Measurements from ENCODE around the gene ACAP3.

The ACAP3 gene

GRCh38 chr1:1310109-1310385 lies 2.3 kb upstream of the ACAP3 start:
- no peak overlapping the region for H3K27ac ChIP-seq
- H3K9me3 ChIP-seq (ENCODE audit: low read depth, low read length), result no peaks in the 10 kb centered on the region
- TF ChIP-seq FOXP2 (optimal IDR thresholded peaks at IDR 0.05; ENCODE audit: control extremely low read depth, extremely low read length, insufficient read depth) (no peak), EZH2 (IDR thresholded peaks at IDR 0.05) (no peak), POLR2AphosphoS5 (IDR thresholded peaks at IDR 0.05; ENCODE audit: borderline replicate concordance, low read depth, low read length) (no peak)
- DNase-seq (ENCODE audit: low read depth, low spot score), result no peak
- H3K9ac ChIP-seq (ENCODE audit: insufficient read length), result no peak overlapping the region
- H3K36me3 ChIP-seq (ENCODE audit: insufficient read depth, low read length), result peaks cover 38% of the 10 kb centered on the region; the same call in 1 of the 2 replicates
- 0 out of 2 replicates have a peak overlapping the region, but pooled peaks have one; percentile 85 for H3K4me3 ChIP-seq

- Histone ChIP-seq H3K9me3 (ENCODE audit: low read depth, low read length) (no peaks in the 10 kb centered on the region), H3K9ac (ENCODE audit: insufficient read length) (peak overlapping the region; percentile 79), H3K4me3 (peak overlapping the region; percentile 85), H3K27ac (no peak overlapping the region), H3K36me3 (ENCODE audit: insufficient read depth, low read length) (peaks cover 33% of the 10 kb centered on the region; the same call in 1 of the 2 replicates)
- TF ChIP-seq POLR2AphosphoS5 (IDR thresholded peaks at IDR 0.05; ENCODE audit: borderline replicate concordance, low read depth, low read length) (peak; percentile 16; the same call in 1 of the 2 replicates), EZH2 (IDR thresholded peaks at IDR 0.05) (no peak)
- no peak for DNase-seq (ENCODE audit: low read depth, low spot score)
Observed at GRCh38 chr1:1309251-1310108, 1.8 kb upstream of the ACAP3 start.

GRCh38 chr1:1308756-1309250 lies 1.1 kb upstream of the ACAP3 start:
- H3K27ac ChIP-seq, result peak overlapping the region; percentile 51
- peaks cover 26% of the 10 kb centered on the region; the same call in 1 of the 2 replicates for H3K36me3 ChIP-seq (ENCODE audit: insufficient read depth, low read length)
- TF ChIP-seq POLR2AphosphoS5 (IDR thresholded peaks at IDR 0.05; ENCODE audit: borderline replicate concordance, low read depth, low read length) (no peak), FOXP2 (optimal IDR thresholded peaks at IDR 0.05; ENCODE audit: control extremely low read depth, extremely low read length, insufficient read depth) (no peak), EZH2 (IDR thresholded peaks at IDR 0.05) (no peak)
- H3K4me3 ChIP-seq, result peak overlapping the region; percentile 85
- DNase-seq (ENCODE audit: low read depth, low spot score), result no peak
- H3K9ac ChIP-seq (ENCODE audit: insufficient read length), result peak overlapping the region; percentile 79
- no peaks in the 10 kb centered on the region for H3K9me3 ChIP-seq (ENCODE audit: low read depth, low read length)

- no peak for TF ChIP-seq POLR2AphosphoS5 (IDR thresholded peaks at IDR 0.05; ENCODE audit: borderline replicate concordance, low read depth, low read length)
- TF ChIP-seq EZH2 (IDR thresholded peaks at IDR 0.05), result no peak
- TF ChIP-seq FOXP2 (optimal IDR thresholded peaks at IDR 0.05; ENCODE audit: control extremely low read depth, extremely low read length, insufficient read depth), result no peak
- Histone ChIP-seq H3K9me3 (ENCODE audit: low read depth, low read length) (no peaks in the 10 kb centered on the region), H3K9ac (ENCODE audit: insufficient read length) (peak overlapping the region; percentile 75), H3K36me3 (ENCODE audit: insufficient read depth, low read length) (peaks cover 13% of the 10 kb centered on the region; the same call in 1 of the 2 replicates), H3K27ac (peak overlapping the region; percentile 62; the same call in 1 of the 2 replicates), H3K4me3 (peak overlapping the region; percentile 85)
- DNase-seq (ENCODE audit: low read depth, low spot score), result no peak
Observed at GRCh38 chr1:1307261-1307922, 338 bp downstream of the ACAP3 start.

- no peak for DNase-seq (ENCODE audit: low read depth, low spot score)
- Histone ChIP-seq H3K27ac (no peak overlapping the region; the same call in 1 of the 2 replicates), H3K36me3 (ENCODE audit: insufficient read depth, low read length) (peaks cover 10% of the 10 kb centered on the region; the same call in 1 of the 2 replicates), H3K4me3 (peak overlapping the region; percentile 85), H3K9ac (ENCODE audit: insufficient read length) (peak overlapping the region; percentile 75), H3K9me3 (ENCODE audit: low read depth, low read length) (no peaks in the 10 kb centered on the region)
- TF ChIP-seq POLR2AphosphoS5 (IDR thresholded peaks at IDR 0.05; ENCODE audit: borderline replicate concordance, low read depth, low read length), result no peak
- no peak for TF ChIP-seq FOXP2 (optimal IDR thresholded peaks at IDR 0.05; ENCODE audit: control extremely low read depth, extremely low read length, insufficient read depth)
- no peak for TF ChIP-seq EZH2 (IDR thresholded peaks at IDR 0.05)
Observed at GRCh38 chr1:1306661-1307260, 969 bp downstream of the ACAP3 start.

- peak overlapping the region; percentile 85 for H3K4me3 ChIP-seq
- peak overlapping the region; percentile 66 for H3K9ac ChIP-seq (ENCODE audit: insufficient read length)
Observed at GRCh38 chr1:1306070-1306660, 1.6 kb downstream of the ACAP3 start.

GRCh38 chr1:1305300-1306069 lies 2.2 kb downstream of the ACAP3 start:
- no peaks in the 10 kb centered on the region for H3K9me3 ChIP-seq (ENCODE audit: low read depth, low read length)
- no peaks in the 10 kb centered on the region; the same call in 1 of the 2 replicates for H3K36me3 ChIP-seq (ENCODE audit: insufficient read depth, low read length)
- H3K9ac ChIP-seq (ENCODE audit: insufficient read length), result peak overlapping the region; percentile 66
- DNase-seq (ENCODE audit: low read depth, low spot score), result no peak
- H3K27ac ChIP-seq, result peak overlapping the region; percentile 80
- H3K4me3 ChIP-seq, result peak overlapping the region; percentile 85
- TF ChIP-seq FOXP2 (optimal IDR thresholded peaks at IDR 0.05; ENCODE audit: control extremely low read depth, extremely low read length, insufficient read depth) (no peak), POLR2AphosphoS5 (IDR thresholded peaks at IDR 0.05; ENCODE audit: borderline replicate concordance, low read depth, low read length) (peak; percentile 38; the same call in 1 of the 2 replicates)

More at GRCh38 chr1:1306070-1306660, 1.6 kb downstream of the ACAP3 start:
- DNase-seq (ENCODE audit: low read depth, low spot score), result no peak
- H3K36me3 ChIP-seq (ENCODE audit: insufficient read depth, low read length), result peaks cover 4% of the 10 kb centered on the region; the same call in 1 of the 2 replicates
- no peak for TF ChIP-seq FOXP2 (optimal IDR thresholded peaks at IDR 0.05; ENCODE audit: control extremely low read depth, extremely low read length, insufficient read depth)
- TF ChIP-seq POLR2AphosphoS5 (IDR thresholded peaks at IDR 0.05; ENCODE audit: borderline replicate concordance, low read depth, low read length), result no peak
- no peak for TF ChIP-seq EZH2 (IDR thresholded peaks at IDR 0.05)
- no peaks in the 10 kb centered on the region for H3K9me3 ChIP-seq (ENCODE audit: low read depth, low read length)
- H3K27ac ChIP-seq, result peak overlapping the region; percentile 80
